Right cardiac atrium (tissue), 5 donors: ENCODE data around the gene ASTN2. TPM values are rescaled to one million over a fixed set of nuclear protein-coding genes. Genes with fewer than 3 reads are reported as not detected.
A peak's percentile ranks its signal among the peaks of the same experiment; 100 is the strongest.

Experiments
- ATAC-seq, 2 donors: fragments of 200-7000 bp; cut with Tn5 transposase; one replicate each; pipeline versions ENCODE4 v1.8.0 to v1.9.1; 2020; ENCODE audit warnings: moderate library complexity in 2 of 2, mild to moderate bottlenecking in 1 of 2
- DNase-seq, 3 donors: peaks; one replicate each; pipeline ENCODE4 v3.0.0-alpha.2; 2020
- H3K27ac ChIP-seq: one replicate; pipeline ENCODE4 v1.5.1; 2013; ENCODE audit warnings: mild to moderate bottlenecking, low read length, control low read depth, moderate library complexity
- H3K27me3 ChIP-seq: one replicate; pipeline ENCODE4 v1.6.1; 2013; ENCODE audit not compliant: control insufficient read depth, insufficient read depth
- H3K4me1 ChIP-seq: one replicate; pipeline ENCODE4 v1.6.1; 2013; ENCODE audit warnings: low read length; ENCODE audit not compliant: control insufficient read depth, insufficient read depth
- H3K4me3 ChIP-seq: one replicate; pipeline ENCODE4 v1.5.1; 2013; ENCODE audit warnings: low read length, control low read depth
- H3K9me3 ChIP-seq: one replicate; pipeline ENCODE4 v1.6.1; 2013; ENCODE audit warnings: low read length; ENCODE audit not compliant: control insufficient read depth
- WGBS: extraction: QIAGEN DNeasy Blood & Tissue Kit; methylation state at CpG from one replicate; pipeline ENCODE4 v1.1.7; 2013; 5-methylcytosine and 5-hydroxymethylcytosine counted together
- intact Hi-C, 4 donors: fragments of 100-400 bp; cut with DNase I; formaldehyde crosslinking; loops; one replicate each; pipeline versions ENCODE4 v1.11.0 to v1.14.0; 2022 to 2023
- polyA plus RNA-seq: library from polyadenylated mRNA; stranded (reverse); fragments of 200-250 nt; gene quantifications from one replicate; pipeline ENCODE4 v1.2.3, GENCODE V29; 2013
- total RNA-seq, 4 donors: library from RNA; stranded (reverse); fragmentation: NEBNext Ultra II Directional; extraction: Animal tissue kit (Norgen Biotek cat#: 25700); gene quantifications; one replicate each; pipeline ENCODE4 v1.2.1, GENCODE V29; 2021
- donor health status: healthy with polysubstance abuse.
- donor health status: DM: no; HTN: yes; CAD: no.
- donor health status: DM: no; HTN: no; CAD: no.
- donor health status: DM: no; HTN: yes; CAD: no; lungs with severe emphysema.
- donor health status: DM: yes; HTN: yes; CAD: no.

The ASTN2 gene
- total and polyA plus RNA-seq, 5 donors = 18.1 to 79.3 (median 59.8) TPM

DNA sequence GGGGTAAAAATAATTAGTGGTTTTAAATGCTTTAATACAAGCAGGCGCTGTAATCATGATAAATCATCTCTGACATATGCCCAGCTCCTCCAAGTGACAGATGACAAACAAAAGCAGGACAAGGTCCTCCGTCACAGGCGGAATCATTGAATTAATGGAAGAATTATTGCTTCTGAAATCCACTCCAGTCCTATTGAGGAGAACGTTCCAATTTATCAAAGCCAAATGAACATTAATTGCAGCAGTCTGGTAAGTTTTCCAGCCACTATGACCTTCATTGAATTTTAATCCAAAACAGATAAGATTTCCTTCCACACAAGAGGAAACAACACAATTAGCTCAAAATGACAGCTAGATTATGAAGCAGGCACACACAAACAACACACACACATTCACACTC is 136.8 kb downstream of the ASTN2 start:
- ATAC-seq = no peak

GRCh38 chr9:117276444-117276843 is 138.4 kb downstream of the ASTN2 start:
- H3K9me3 ChIP-seq = no peaks in the 10 kb centered on the region
- 44% methylated on average over 3 of the region's 3 CpGs for WGBS
- no peaks in the 10 kb centered on the region for H3K4me1 ChIP-seq
- H3K4me3 ChIP-seq = no peak overlapping the region
- peak in 1 of 3 donors; percentile 59 for DNase-seq
- H3K27ac ChIP-seq = no peak overlapping the region
- H3K27me3 ChIP-seq = no peaks in the 10 kb centered on the region
- peak; percentile 80 to 85 for ATAC-seq
- intact Hi-C loops = no loop called here

More for the DNA sequence above, 136.8 kb downstream of the ASTN2 start:
- 50% methylated on average over 4 of the region's 4 CpGs for WGBS
- H3K9me3 ChIP-seq = no peaks in the 10 kb centered on the region
- H3K4me1 ChIP-seq = no peaks in the 10 kb centered on the region
- H3K4me3 ChIP-seq = no peak overlapping the region
- H3K27ac ChIP-seq = no peak overlapping the region
- no peaks in the 10 kb centered on the region for H3K27me3 ChIP-seq
- no peak for DNase-seq
- intact Hi-C loops = no loop called here

DNA sequence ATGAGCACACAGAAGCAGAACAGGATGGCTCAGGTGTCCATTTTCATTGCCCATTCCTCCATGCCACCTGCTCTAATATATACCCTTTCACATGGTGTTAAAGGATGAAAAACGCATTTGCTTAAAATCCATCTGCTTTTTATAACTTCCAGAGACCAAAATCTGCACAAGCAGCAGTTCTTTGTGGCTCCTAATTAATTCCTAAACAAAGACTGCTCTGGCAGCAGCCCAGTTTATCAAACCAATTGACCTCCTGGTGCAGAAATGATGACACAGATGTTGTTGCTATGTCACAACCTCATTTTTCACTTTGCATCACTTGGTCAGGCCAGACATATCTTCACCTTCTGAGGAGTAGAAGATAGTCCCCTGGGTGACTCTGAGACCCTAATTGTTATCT is 141.2 kb downstream of the ASTN2 start:
- ATAC-seq = no peak
- H3K4me1 ChIP-seq = no peaks in the 10 kb centered on the region
- 70% methylated on average over 1 of the region's 1 CpG for WGBS

DNA sequence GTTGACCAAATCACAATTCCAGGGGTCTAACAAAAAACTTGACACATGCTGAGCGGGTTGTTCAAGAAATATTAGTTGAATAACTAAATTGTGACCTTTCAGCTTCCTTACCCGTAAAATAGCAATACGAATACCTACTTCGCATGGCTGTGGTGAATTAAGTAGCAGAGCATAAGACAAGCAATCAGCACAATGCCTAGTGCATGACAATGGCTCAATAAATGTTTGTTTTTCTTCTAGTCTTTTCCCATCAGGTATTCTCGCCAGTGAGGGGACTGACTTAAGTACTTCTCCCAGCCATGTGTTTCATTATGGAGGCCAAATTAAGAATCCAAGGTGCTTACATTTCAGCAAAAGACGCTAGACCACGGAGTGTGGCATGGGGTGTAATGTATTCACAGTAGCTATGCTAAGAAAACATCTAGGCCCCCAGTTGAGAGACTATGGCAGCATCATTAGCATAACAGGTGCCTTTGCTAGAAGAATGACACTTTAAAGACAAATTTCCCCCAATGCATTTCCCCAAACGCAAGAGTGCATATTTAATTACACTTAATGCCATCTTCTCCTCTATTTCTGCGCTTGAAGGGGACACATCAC is 145.9 kb downstream of the ASTN2 start:
- Histone ChIP-seq H3K27me3 (no peaks in the 10 kb centered on the region), H3K4me3 (no peak overlapping the region), H3K27ac (no peak overlapping the region), H3K4me1 (no peaks in the 10 kb centered on the region), H3K9me3 (no peaks in the 10 kb centered on the region)
- ATAC-seq = no peak
- 79% methylated on average over 9 of the region's 9 CpGs for WGBS
- no peak for DNase-seq
- intact Hi-C loops = loop anchor here in 1 of 4 donors (10.0 kb wide), 1 partner anchor 146 kb away; the partner anchor contains the start of gene ASTN2

More for the DNA sequence above, 141.2 kb downstream of the ASTN2 start:
- Histone ChIP-seq H3K27ac (no peak overlapping the region), H3K27me3 (no peaks in the 10 kb centered on the region), H3K9me3 (no peaks in the 10 kb centered on the region), H3K4me3 (no peak overlapping the region)
- DNase-seq = no peak
- intact Hi-C loops = no loop called here

DNA sequence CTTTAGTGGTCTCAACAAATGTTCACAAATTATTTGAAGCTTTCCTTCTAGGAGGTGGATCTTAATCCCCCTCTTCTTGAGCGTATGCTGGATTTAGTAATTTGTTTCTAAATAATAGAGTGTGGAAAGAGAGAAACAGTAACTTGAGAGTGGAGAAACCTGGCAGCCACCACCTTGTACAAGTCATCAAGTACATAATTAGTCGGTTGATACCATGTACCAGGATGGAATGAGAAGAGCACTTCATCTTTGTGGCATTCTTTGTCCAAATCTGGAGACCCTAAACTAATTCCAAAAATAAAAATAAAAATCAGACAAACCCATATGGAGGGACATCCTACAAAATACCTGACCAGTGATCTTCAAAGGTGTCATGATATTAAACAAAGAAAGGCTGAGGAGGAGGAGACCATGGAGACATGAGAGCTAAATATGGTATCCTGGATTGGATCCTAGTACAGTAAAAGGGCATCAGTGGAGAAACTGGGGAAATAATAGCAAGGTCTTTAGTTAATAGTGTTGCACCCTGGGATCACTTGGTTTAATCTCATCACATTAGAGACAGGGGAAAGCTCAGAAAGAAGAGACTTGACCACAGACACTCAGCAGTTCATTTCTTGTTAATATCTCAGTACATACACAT is 147.9 kb downstream of the ASTN2 start:
- no peaks in the 10 kb centered on the region for H3K4me1 ChIP-seq
- no peak overlapping the region for H3K4me3 ChIP-seq
- H3K27me3 ChIP-seq = no peaks in the 10 kb centered on the region
- no peak overlapping the region for H3K27ac ChIP-seq
- WGBS = 85% methylated on average over 2 of the region's 2 CpGs
- peak; percentile 49 to 75 for ATAC-seq
- H3K9me3 ChIP-seq = no peaks in the 10 kb centered on the region
- no peak for DNase-seq
- intact Hi-C loops = loop anchor here in 1 of 4 donors (10.0 kb wide), 1 partner anchor 148 kb away; the partner anchor contains the start of gene ASTN2

GRCh38 chr9:117265253-117265652 is 149.6 kb downstream of the ASTN2 start:
- Histone ChIP-seq H3K27ac (no peak overlapping the region), H3K4me3 (no peak overlapping the region), H3K9me3 (no peaks in the 10 kb centered on the region), H3K4me1 (no peaks in the 10 kb centered on the region), H3K27me3 (no peaks in the 10 kb centered on the region)
- peak; percentile 86 to 90 for ATAC-seq
- intact Hi-C loops = loop anchor here in 1 of 4 donors (10.0 kb wide), 1 partner anchor 150 kb away; the partner anchor contains the start of gene ASTN2
- DNase-seq = peak; percentile 28 to 70 (median 68)
- WGBS = 68% methylated on average over 4 of the region's 4 CpGs

DNA sequence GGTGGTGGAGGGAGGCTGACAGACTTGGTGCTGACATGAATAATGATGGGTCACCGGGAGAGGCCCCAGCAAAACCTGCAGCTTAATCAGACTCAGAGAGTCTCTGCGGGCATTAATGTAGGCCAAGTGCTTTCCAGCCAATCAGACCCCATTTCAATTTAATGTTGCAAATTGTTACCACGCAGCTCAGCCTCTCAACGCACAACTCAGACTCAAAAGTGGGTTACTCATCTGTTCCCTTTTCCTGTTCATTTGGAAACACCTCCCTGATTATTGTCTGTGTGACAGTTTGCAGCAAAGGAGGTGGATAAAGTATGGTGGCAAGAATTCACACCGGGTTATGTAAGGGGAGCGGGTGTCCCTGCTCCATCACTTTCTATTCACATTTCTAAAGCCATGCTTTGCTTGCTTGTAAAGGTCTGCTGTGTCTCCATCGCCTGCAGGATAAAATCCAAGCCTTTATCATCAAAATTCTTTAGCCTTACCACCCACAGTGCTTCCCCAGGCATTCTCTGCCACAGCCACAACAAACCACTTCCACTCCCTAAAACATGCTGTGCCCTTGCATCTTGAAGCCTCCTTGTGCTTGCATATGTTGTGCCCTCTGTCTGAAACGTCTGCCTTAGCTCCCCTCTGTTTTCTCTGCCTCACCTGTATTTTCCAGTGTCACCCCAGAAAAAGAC is 156.5 kb downstream of the ASTN2 start:
- no peak overlapping the region for H3K4me3 ChIP-seq
- DNase-seq (no peak), ATAC-seq (no peak)
- H3K9me3 ChIP-seq = no peaks in the 10 kb centered on the region
- 54% methylated on average over 8 of the region's 8 CpGs for WGBS
- no peaks in the 10 kb centered on the region for H3K4me1 ChIP-seq
- H3K27me3 ChIP-seq = no peaks in the 10 kb centered on the region
- H3K27ac ChIP-seq = no peak overlapping the region
- intact Hi-C loops = loop anchor here in 1 of 4 donors (10.0 kb wide), 1 partner anchor 184 kb away; no protein-coding TSS in a partner anchor

DNA sequence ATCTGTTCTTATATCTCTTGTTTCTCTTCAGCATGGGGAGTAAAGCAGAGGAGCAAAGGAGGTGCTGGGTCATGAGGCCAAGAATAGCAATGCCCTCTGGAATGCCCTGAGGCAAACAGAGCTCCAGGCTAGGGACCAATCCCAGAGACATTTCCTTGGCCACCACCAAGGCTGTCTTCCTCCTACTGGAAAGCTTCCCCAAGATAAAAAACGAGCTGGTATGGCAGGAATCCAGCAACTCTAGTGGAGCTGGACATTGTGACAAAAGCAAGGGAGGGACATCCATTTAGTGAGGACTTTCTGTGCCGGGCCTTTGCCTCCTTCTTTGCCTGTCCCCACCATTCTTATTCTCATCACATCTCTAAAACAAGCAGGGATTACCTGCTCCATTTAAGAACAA is 161.6 kb downstream of the ASTN2 start:
- Histone ChIP-seq H3K4me1 (no peaks in the 10 kb centered on the region), H3K4me3 (no peak overlapping the region), H3K27ac (no peak overlapping the region), H3K27me3 (no peaks in the 10 kb centered on the region), H3K9me3 (no peaks in the 10 kb centered on the region)
- no peak for DNase-seq
- intact Hi-C loops = loop anchor here in 1 of 4 donors (10.0 kb wide), 1 partner anchor 178 kb away; no protein-coding TSS in a partner anchor
- 36% methylated on average over 2 of the region's 2 CpGs for WGBS
- peak in 1 of 2 donors; percentile 44 for ATAC-seq

DNA sequence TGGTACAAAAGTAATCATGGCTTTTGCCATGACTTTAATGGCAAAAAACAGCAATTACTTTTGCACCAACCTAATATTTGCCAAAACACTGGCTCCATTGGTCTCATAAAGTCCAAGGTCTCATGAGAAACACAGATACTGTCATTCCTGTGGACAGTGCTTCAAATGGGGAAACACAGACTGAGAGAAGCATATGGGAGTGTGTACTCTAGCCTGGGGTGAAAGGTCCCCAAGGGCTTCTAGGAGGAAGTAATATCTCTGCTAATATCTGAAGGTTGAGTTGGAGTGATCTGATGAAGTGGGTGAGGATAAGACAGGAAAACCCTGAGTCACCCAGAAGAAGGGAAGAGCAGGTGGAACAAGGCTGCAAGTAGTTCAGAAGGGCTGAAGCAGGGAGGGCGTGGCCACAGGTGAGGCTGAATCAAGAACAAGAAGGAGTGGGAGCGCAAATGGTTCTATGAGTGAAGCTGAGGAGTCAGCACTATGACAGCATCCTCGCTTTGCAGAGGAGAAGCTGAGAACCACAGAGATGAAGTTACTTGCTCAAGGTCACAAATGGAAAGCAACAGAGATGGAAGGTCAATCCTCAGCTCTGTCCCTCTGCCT is 164.1 kb downstream of the ASTN2 start:
- no peak overlapping the region for H3K27ac ChIP-seq
- no peaks in the 10 kb centered on the region for H3K27me3 ChIP-seq
- DNase-seq = no peak
- intact Hi-C loops = loop anchor here in 1 of 4 donors (10.0 kb wide), 1 partner anchor 176 kb away; no protein-coding TSS in a partner anchor
- WGBS = 85% methylated on average over 3 of the region's 3 CpGs
- ATAC-seq = no peak
- no peaks in the 10 kb centered on the region for H3K9me3 ChIP-seq
- H3K4me3 ChIP-seq = no peak overlapping the region
- H3K4me1 ChIP-seq = no peaks in the 10 kb centered on the region

DNA sequence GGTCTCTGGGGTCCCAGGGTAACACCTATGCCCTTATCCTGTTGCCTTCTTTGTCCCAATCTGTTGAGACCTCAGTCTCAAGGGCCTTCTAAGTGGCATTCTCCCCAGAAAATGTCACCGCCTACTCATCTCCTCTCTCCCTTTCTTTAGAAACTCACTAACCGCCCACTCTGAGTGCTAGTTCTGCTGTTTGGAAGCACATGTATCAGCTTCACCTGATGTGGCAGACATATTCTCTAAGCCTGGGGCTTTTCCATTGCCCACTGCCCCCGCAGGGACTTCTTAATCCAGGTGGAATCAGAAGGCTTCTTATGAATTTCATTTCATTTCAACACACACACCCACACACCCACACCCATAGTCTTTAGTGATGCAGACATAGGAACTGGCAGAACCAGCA is 165.1 kb downstream of the ASTN2 start:
- DNase-seq = no peak
- 78% methylated on average over 3 of the region's 3 CpGs for WGBS
- H3K4me3 ChIP-seq = no peak overlapping the region
- intact Hi-C loops = loop anchor here in 2 of 4 donors (10.0 kb wide), 2 partner anchors 155 to 175 kb away; no protein-coding TSS in a partner anchor
- H3K27ac ChIP-seq = no peak overlapping the region
- H3K4me1 ChIP-seq = no peaks in the 10 kb centered on the region
- no peaks in the 10 kb centered on the region for H3K27me3 ChIP-seq
- no peak for ATAC-seq
- no peaks in the 10 kb centered on the region for H3K9me3 ChIP-seq
